A549 treated with DMSO at 1 μM for 4 hours (cell line): Measurements from ENCODE around the gene TEKT4. TPM values are rescaled to one million over a fixed set of nuclear protein-coding genes. Genes with fewer than 3 reads are reported as not detected.

ENCODE experiments used
- total RNA-seq: library from RNA; stranded (reverse); fragments of 200-300 nt; extraction: Qiagen RNA extraction; gene quantifications from 5 replicates; pipeline ENCODE4 v1.2.3, GENCODE V29; 2022; ENCODE audit warnings: low read depth

The TEKT4 gene, protein sequence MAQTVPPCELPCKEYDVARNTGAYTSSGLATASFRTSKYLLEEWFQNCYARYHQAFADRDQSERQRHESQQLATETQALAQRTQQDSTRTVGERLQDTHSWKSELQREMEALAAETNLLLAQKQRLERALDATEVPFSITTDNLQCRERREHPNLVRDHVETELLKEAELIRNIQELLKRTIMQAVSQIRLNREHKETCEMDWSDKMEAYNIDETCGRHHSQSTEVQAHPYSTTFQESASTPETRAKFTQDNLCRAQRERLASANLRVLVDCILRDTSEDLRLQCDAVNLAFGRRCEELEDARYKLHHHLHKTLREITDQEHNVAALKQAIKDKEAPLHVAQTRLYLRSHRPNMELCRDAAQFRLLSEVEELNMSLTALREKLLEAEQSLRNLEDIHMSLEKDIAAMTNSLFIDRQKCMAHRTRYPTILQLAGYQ
- not detected in 5 replicates for total RNA-seq

DNA sequence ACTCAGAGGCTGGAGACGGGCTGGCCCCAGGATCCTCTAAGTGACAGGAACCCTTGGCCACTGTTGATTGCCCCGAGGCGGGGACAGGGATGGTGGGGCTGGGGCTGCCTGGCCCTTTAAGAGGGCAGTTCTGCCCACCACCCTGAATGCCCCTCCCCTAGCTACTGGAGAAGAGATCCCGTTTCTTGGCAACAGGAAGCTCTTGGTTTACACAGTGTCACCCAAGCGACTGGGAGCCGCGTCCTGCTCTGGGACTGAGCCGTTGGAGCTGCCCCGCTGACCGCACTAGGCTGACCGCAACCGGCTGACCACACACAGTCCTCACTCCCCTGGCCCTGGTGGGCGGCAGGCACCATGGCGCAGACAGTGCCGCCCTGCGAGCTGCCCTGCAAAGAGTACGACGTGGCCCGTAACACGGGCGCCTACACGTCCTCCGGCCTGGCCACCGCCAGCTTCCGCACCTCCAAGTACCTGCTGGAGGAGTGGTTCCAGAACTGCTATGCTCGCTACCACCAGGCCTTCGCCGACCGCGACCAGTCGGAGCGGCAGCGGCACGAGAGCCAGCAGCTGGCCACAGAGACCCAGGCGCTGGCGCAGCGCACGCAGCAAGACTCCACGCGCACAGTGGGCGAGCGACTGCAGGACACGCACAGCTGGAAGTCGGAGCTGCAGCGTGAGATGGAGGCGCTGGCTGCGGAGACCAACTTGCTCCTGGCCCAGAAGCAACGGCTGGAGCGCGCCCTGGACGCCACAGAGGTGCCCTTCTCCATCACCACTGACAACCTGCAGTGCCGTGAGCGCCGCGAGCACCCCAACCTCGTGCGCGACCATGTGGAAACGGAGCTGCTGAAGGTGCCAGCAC, at the start of gene TEKT4:
TSS of gene TEKT4 (plus strand) at position 205 of the 862 bp plus-strand sequence. CDS start at position 355, 150 bp downstream.

Other genes starting within 250 kb of the TEKT4 start
- 0.16 to 0.23 TPM in 2 of 5 replicates, not detected in the others for gene MAL, start 154.3 kb downstream of the TEKT4 start, total RNA-seq